AG09309 (cell line): ENCODE measurements around the gene GAB2.
"Not testable (repeated sequence)": the region's sequence is repeated elsewhere in the genome, so short reads cannot be mapped to it uniquely, and the experiment has no call there.

ENCODE experiments used
- DNase-seq: peaks from one replicate; pipeline ENCODE4 v3.0.0-alpha.2; 2010; ENCODE audit warnings: low read depth
- H3K4me3 ChIP-seq: 2 replicates; pipeline ENCODE4 v1.5.1; 2011; ENCODE audit warnings: mild to moderate bottlenecking, low read depth, low read length, moderate library complexity; ENCODE audit not compliant: control insufficient read depth
- TF ChIP-seq, protein P1 (sequence below): IDR thresholded peaks from 2 replicates; pipeline ENCODE4 v1.5.1; 2011; ENCODE audit warnings: mild to moderate bottlenecking, low read depth, low read length, inconsistent platforms; ENCODE audit not compliant: insufficient read depth, control insufficient read depth; ENCODE audit errors: missing control alignments

GAB2 gene

GRCh38 chr11:78284260-78284659 lies 133.4 kb downstream of the GAB2 start:
- DNase-seq = no peak
- H3K4me3 ChIP-seq = no peak overlapping the region
- TF ChIP-seq, protein P1, sequence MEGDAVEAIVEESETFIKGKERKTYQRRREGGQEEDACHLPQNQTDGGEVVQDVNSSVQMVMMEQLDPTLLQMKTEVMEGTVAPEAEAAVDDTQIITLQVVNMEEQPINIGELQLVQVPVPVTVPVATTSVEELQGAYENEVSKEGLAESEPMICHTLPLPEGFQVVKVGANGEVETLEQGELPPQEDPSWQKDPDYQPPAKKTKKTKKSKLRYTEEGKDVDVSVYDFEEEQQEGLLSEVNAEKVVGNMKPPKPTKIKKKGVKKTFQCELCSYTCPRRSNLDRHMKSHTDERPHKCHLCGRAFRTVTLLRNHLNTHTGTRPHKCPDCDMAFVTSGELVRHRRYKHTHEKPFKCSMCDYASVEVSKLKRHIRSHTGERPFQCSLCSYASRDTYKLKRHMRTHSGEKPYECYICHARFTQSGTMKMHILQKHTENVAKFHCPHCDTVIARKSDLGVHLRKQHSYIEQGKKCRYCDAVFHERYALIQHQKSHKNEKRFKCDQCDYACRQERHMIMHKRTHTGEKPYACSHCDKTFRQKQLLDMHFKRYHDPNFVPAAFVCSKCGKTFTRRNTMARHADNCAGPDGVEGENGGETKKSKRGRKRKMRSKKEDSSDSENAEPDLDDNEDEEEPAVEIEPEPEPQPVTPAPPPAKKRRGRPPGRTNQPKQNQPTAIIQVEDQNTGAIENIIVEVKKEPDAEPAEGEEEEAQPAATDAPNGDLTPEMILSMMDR = no peak

GRCh38 chr11:78282821-78283220 lies 134.8 kb downstream of the GAB2 start:
- DNase-seq = no peak
- TF ChIP-seq, protein P1 = no peak
- no peak overlapping the region for H3K4me3 ChIP-seq

DNA sequence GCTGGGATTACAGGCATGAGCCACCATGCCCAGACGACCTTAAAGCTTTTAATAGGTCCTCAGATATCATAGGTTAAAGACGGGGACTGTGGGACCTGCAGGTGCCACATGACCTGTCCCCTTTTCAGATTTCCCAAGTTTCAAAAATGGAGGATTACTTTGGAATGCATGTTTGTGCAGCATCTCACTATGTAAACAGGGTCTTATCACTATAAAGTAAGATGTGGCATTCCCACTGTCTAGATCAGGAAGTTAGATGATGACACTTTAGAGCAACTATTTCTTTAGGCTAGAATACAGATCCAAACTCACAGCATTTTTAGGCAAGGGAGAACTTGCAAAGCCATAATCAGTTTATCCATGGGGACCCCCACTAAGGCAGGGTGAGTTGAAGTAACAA lies 136.1 kb downstream of the GAB2 start:
- no peak for DNase-seq
- no peak overlapping the region for H3K4me3 ChIP-seq
- TF ChIP-seq, protein P1 = no peak

DNA sequence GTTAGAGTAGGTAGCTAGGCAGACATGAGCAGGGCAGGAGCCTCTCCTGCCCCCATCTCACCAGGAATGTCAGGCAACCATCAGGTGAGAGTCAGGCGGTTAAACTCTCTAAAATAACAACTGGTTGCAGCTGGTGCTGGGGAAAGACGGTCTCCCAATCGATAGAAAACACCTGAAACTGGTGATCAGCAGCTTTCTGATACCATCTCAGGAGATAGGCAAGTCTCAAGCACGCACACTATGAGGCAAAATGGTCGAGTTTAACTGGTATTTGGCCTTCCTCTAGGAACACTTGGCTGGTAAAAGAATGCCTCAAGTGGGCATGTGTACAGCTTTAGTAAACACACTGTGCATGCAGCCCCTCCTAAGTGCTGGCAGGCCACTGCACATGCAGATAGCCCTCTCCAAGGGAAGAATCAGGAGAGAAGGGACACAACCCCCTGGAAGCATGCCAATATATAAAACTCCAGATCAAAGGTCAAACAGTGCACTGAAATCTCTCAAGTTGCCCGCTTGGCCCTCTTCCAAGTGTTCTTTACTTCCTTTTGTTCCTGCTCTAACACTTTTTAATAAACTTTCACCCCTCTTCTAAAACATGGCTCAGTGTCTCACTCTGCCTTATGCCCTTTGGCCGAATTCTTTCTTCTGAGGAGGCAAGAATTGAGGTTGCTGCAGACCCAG lies 140.2 kb downstream of the GAB2 start:
- no peak for DNase-seq
- TF ChIP-seq, protein P1 = no peak
- no peak overlapping the region for H3K4me3 ChIP-seq

GRCh38 chr11:78276311-78276710 lies 141.3 kb downstream of the GAB2 start:
- TF ChIP-seq, protein P1 = no peak
- DNase-seq = no peak
- H3K4me3 ChIP-seq = no peak overlapping the region

- DNase-seq = no peak
- TF ChIP-seq, protein P1 = no peak
- H3K4me3 ChIP-seq = no peak overlapping the region
Measured at GRCh38 chr11:78274739-78275138, 142.9 kb downstream of the GAB2 start.

DNA sequence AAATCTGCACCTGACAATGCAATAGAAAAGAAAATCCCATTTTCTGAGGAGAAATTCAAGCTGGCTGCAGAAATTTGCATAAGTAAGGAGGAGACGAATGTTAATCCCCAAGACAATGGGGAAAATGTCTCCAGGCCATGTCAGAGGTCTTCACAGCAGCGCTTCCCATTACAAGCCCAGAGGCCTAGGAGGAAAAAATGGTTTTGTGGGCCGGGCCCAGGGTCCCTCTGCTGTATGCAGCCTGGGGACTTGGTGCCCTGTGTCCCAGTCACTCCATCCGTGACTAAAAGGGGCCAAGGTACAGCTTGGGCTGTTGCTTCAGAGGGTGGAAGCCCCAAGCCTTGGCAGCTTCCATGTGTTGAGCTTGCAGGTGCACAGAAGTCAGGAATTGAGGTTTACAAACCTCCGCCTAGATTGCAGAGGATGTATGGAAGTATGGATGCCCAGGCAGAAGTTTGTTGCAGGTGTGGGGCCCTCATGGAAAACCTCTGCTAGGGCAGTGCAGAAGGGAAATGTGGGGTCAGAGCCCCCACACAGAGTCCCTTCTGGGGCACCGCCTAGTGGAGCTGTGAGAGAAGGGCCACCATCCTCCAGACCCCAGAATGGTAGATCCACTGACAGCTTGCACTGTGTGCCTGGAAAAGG lies 144.9 kb downstream of the GAB2 start:
- DNase-seq, H3K4me3 ChIP-seq: not testable (repeated sequence)

DNA sequence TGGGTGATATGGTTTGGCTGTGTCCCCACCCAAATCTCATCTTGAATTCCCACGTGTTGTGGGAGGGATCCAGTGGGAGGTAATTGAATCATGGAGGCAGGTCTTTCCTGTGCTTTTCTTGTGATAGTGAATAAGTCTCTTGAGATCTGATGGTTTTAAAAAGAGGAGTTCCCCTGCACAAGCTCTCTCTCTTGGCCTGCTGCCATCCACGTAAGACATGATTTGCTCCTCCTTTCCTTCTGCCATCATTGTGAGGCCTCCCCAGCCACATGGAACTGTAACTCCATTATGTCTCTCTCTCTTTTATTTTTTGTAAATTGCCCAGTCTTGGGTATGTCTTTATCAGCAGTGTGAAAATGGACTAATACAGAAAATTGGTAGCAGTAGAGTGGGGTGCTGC lies 145.8 kb downstream of the GAB2 start:
- not testable (repeated sequence) for DNase-seq, H3K4me3 ChIP-seq
